ENCODE measurements around the gene MAMDC2. TPM values are rescaled to one million over a fixed set of nuclear protein-coding genes. Genes with fewer than 3 reads are reported as not detected.
"Not testable (repeated sequence)": the region's sequence is repeated elsewhere in the genome, so short reads cannot be mapped to it uniquely, and the experiment has no call there.

Gene MAMDC2
- total RNA-seq, 4 donors from 2014 or later: 96.5 to 192 (median 140) TPM

- 80 to 85% methylated on average over 1 to 2 of the region's 6 CpGs for WGBS, 2 donors (ENCODE audit: low coverage in 1 of 2)
- H3K27ac ChIP-seq: no peak overlapping the region
These were observed 7.0 kb upstream of the MAMDC2 start for GRCh38 chr9:70036641-70037040.

DNA sequence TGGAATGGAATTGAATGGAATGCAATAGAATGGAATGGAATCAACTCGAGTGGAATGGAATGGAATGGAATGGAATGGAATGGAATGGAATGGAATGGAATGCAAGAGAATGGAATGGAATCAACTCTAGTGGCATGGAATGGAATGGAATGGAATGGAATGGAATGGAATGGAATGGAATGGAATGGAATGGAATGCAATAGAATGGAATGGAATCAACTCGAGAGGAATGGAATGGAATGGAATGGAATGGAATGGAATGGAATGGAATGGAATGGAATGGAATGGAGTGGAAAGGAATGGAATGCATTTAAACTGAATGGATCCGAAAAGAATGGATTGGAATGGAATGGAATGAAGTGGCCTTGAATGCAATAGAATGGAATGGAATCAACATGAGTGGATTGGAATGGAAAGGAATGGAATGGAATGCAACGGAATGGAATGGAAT, 5.5 kb upstream of the MAMDC2 start:
- not testable (repeated sequence) for H3K4me3 ChIP-seq, H3K9me3 ChIP-seq, H3K36me3 ChIP-seq, H3K27me3 ChIP-seq
- peak overlapping the region in 1 of 4 donors; percentile 27 for H3K27ac ChIP-seq
- ATAC-seq: peak; percentile 39
- WGBS, 2 donors (ENCODE audit: low coverage in 1 of 2): 55 to 66% methylated on average over 4 of the region's 4 CpGs
- H3K4me1 ChIP-seq: peaks cover 0 to 65% (median 6%) of the 10 kb centered on the region in 3 donors

More at GRCh38 chr9:70036641-70037040, 7.0 kb upstream of the MAMDC2 start:
- Histone ChIP-seq H3K9me3 (no peaks in the 10 kb centered on the region), H3K4me3 (no peak overlapping the region), H3K36me3 (no peaks in the 10 kb centered on the region), H3K4me1 (peaks cover 0 to 53% (median 2%) of the 10 kb centered on the region in 3 donors), H3K27me3 (no peaks in the 10 kb centered on the region)
- no peak for ATAC-seq
- TF ChIP-seq EP300 (IDR thresholded peaks at IDR 0.05) (no peak), POLR2AphosphoS5 (IDR thresholded peaks at IDR 0.05) (no peak), POLR2A (IDR thresholded peaks at IDR 0.05) (no peak)
- TF ChIP-seq, protein P1, sequence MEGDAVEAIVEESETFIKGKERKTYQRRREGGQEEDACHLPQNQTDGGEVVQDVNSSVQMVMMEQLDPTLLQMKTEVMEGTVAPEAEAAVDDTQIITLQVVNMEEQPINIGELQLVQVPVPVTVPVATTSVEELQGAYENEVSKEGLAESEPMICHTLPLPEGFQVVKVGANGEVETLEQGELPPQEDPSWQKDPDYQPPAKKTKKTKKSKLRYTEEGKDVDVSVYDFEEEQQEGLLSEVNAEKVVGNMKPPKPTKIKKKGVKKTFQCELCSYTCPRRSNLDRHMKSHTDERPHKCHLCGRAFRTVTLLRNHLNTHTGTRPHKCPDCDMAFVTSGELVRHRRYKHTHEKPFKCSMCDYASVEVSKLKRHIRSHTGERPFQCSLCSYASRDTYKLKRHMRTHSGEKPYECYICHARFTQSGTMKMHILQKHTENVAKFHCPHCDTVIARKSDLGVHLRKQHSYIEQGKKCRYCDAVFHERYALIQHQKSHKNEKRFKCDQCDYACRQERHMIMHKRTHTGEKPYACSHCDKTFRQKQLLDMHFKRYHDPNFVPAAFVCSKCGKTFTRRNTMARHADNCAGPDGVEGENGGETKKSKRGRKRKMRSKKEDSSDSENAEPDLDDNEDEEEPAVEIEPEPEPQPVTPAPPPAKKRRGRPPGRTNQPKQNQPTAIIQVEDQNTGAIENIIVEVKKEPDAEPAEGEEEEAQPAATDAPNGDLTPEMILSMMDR (IDR thresholded peaks at IDR 0.05): no peak

DNA sequence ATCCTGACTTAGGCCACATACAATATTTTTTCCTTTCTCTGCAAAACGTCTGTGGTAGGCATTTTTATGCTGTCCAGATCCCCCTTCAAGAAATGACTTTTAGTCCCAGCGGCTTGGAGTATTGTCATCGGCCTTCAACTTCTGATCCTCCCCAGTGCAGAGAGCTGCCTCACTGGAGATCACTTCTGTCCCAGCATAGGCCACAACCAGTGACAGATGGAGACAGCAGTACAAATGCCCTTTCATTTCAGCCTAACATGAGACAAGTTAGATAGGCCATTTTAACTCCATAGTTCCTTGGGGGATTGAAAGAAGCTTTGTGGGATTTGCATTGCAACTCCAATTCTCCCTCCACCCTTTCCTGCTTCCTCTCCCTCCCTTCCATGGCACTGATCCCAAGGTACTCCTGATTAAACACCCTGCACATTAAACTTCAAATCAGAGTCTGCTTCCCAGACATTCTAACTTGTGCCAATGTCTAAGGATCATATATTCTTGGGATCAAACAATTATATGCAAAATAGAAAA, 3.2 kb upstream of the MAMDC2 start:
- H3K4me3 ChIP-seq: no peak overlapping the region
- WGBS, 2 donors (ENCODE audit: low coverage in 1 of 2): 37 to 47% methylated on average over 3 of the region's 3 CpGs
- TF ChIP-seq EP300 (IDR thresholded peaks at IDR 0.05) (no peak), POLR2AphosphoS5 (IDR thresholded peaks at IDR 0.05) (no peak), POLR2A (IDR thresholded peaks at IDR 0.05) (no peak)
- TF ChIP-seq, protein P1 (IDR thresholded peaks at IDR 0.05): no peak
- H3K9me3 ChIP-seq: no peaks in the 10 kb centered on the region
- H3K27me3 ChIP-seq: no peaks in the 10 kb centered on the region
- H3K27ac ChIP-seq: peak overlapping the region; percentile 3 to 92 (median 44)
- H3K36me3 ChIP-seq: no peaks in the 10 kb centered on the region
- H3K4me1 ChIP-seq: peaks cover 0 to 54% (median 6%) of the 10 kb centered on the region in 3 donors
- no peak for ATAC-seq

DNA sequence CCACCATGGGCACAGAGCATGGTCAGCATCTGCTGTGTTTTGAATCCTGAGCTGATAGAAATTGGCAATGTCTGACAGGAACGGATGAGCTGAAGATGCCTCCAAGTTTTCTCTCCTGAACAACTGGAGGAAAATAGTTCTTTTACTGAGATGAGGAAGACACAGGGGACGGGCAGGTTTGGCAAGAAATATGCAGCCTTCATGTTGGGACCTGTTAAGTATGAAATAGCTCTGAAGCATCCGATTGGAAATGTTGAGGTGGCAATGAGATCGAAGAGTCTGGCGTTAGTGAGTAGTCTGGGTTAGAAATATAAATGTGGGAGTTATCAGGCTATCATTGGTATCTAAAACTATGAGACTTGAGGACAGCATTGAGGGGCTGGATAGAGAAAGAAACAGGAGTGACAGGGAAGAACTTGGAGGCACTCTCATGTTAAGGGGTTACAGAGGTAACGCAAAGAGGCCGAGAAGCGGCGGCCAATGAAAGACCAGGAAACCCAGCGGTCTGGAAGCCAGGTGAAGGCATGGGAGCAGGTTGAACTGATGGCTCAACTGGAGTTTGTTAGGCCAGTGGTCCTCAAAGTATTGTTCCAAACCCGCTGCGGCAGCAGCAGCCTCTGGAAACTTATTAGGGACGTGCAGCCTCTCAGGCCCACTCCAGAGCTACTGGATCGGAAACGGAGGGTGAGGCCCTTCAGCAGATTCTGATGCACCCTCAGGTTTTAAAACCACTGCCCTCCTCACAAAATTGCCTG, 1.0 kb upstream of the MAMDC2 start:
- Histone ChIP-seq H3K36me3 (no peaks in the 10 kb centered on the region), H3K4me3 (peak overlapping the region; percentile 75 to 93), H3K4me1 (peaks cover 2 to 66% (median 6%) of the 10 kb centered on the region in 3 donors), H3K27ac (peak overlapping the region; percentile 92 to 97 (median 96)), H3K9me3 (no peaks in the 10 kb centered on the region), H3K27me3 (no peaks in the 10 kb centered on the region)
- no peak for TF ChIP-seq POLR2AphosphoS5 (IDR thresholded peaks at IDR 0.05)
- TF ChIP-seq POLR2A (IDR thresholded peaks at IDR 0.05): no peak
- TF ChIP-seq EP300 (IDR thresholded peaks at IDR 0.05): no peak
- TF ChIP-seq, protein P1 (IDR thresholded peaks at IDR 0.05): no peak
- 77 to 79% methylated on average over 10 to 12 of the region's 15 CpGs for WGBS, 2 donors (ENCODE audit: low coverage in 1 of 2)
- no peak for ATAC-seq

- 0% methylated on average over 7 of the region's 7 CpGs for WGBS, 2 donors (ENCODE audit: low coverage in 1 of 2)
- TF ChIP-seq EP300 (IDR thresholded peaks at IDR 0.05) (no peak), POLR2A (IDR thresholded peaks at IDR 0.05) (no peak), POLR2AphosphoS5 (IDR thresholded peaks at IDR 0.05) (no peak)
- TF ChIP-seq, protein P1 (IDR thresholded peaks at IDR 0.05): no peak
- Histone ChIP-seq H3K27me3 (no peaks in the 10 kb centered on the region), H3K27ac (peak overlapping the region; percentile 92 to 97 (median 96)), H3K4me1 (peaks cover 8 to 72% (median 8%) of the 10 kb centered on the region in 3 donors), H3K36me3 (peaks cover 0 to 6% of the 10 kb centered on the region in 2 donors), H3K4me3 (peak overlapping the region; percentile 75 to 93), H3K9me3 (no peaks in the 10 kb centered on the region)
- no peak for ATAC-seq
These were observed 363 bp upstream of the MAMDC2 start for GRCh38 chr9:70043285-70043684.

All from gastroesophageal sphincter (tissue), 4 donors.